Mucosa of descending colon (tissue), 3 donors: ENCODE results near the gene GIN1. TPM values are rescaled to one million over a fixed set of nuclear protein-coding genes. Genes with fewer than 3 reads are reported as not detected.
"Not testable (repeated sequence)": the region's sequence is repeated elsewhere in the genome, so short reads cannot be mapped to it uniquely, and the experiment has no call there.

Experiments
- ATAC-seq: fragments of 200-7000 bp; cut with Tn5 transposase; one replicate; pipeline ENCODE4 v1.9.1; 2020; ENCODE audit warnings: mild to moderate bottlenecking, moderate library complexity
- DNase-seq, 3 donors: peaks; one replicate each; pipeline ENCODE4 v3.0.0-alpha.2; 2020
- H3K36me3 ChIP-seq: fragments of 200-600 bp; one replicate; pipeline ENCODE4 v1.8.0; 2021; ENCODE audit warnings: low read depth, mild to moderate bottlenecking
- H3K4me1 ChIP-seq: fragments of 200-600 bp; one replicate; pipeline ENCODE4 v1.8.0; 2021; ENCODE audit warnings: low read depth, mild to moderate bottlenecking
- H3K4me3 ChIP-seq: fragments of 200-600 bp; one replicate; pipeline ENCODE4 v1.8.0; 2021; ENCODE audit warnings: mild to moderate bottlenecking
- H3K9me3 ChIP-seq: fragments of 200-600 bp; one replicate; pipeline ENCODE4 v1.8.0; 2021; ENCODE audit warnings: mild to moderate bottlenecking
- intact Hi-C, 2 donors: fragments of 100-400 bp; cut with DNase I in 1 of 2; cut with micrococcal nuclease in 1 of 2; formaldehyde crosslinking; loops; one replicate each; pipeline versions ENCODE4 v1.11.0 to v1.11.1; 2022; cut with DNase I, micrococcal nuclease
- total RNA-seq, 3 donors: library from RNA; stranded (reverse); fragmentation: NEBNext Ultra II Directional in 2 of 3; extraction: Animal tissue kit (Norgen Biotek cat#: 25700) in 2 of 3; gene quantifications; one replicate each; pipeline versions ENCODE4 v1.2.1 to v1.2.4, GENCODE V29; 2021 to 2023
- TF ChIP-seq, protein P1 (sequence below): fragments of 200-600 bp; IDR thresholded peaks from one replicate; pipeline ENCODE4 v1.8.0; 2022; ENCODE audit warnings: antibody characterized with exemption, mild to moderate bottlenecking
- donor health status: DM: no; HTN: no; CAD: no; lungs with moderate emphysema.
- donor health status: DM: no; HTN: no; CAD: no.
- donor health status: DM: no; HTN: yes; CAD: no.

The GIN1 gene
- total RNA-seq, 3 donors from 2014 or later = 6.7 to 9.1 (median 6.9) TPM

DNA sequence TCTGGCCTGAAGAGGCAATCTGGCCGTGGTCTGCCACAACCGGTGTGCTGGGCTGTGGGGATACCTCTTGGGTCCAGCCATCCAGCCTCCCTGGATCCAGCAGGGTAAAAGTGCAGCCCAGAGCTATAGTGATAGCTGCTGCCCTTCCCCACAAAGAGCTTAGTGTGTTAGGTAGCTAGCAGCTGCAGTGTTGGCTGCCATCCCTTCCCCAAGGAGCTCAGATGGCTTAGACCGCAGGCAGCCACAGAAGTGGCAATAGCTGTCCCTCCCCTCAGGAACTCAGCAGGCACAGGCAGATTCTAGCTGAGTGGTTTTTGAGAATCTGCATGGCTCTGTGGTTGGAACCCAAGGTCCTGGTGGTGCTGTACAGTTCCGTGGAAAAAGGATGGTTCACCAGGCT is 40.1 kb downstream of the GIN1 start:
- intact Hi-C loops = no loop called here
- no peaks in the 10 kb centered on the region for H3K4me1 ChIP-seq
- H3K9me3 ChIP-seq = peaks cover 91% of the 10 kb centered on the region

GRCh38 chr5:103075442-103075841 is 44.5 kb downstream of the GIN1 start:
- Histone ChIP-seq H3K4me3 (no peak overlapping the region), H3K9me3 (peaks cover 65% of the 10 kb centered on the region), H3K36me3 (no peaks in the 10 kb centered on the region), H3K4me1 (no peaks in the 10 kb centered on the region)
- intact Hi-C loops = no loop called here
- ATAC-seq = no peak
- DNase-seq = no peak
- TF ChIP-seq, protein P1, sequence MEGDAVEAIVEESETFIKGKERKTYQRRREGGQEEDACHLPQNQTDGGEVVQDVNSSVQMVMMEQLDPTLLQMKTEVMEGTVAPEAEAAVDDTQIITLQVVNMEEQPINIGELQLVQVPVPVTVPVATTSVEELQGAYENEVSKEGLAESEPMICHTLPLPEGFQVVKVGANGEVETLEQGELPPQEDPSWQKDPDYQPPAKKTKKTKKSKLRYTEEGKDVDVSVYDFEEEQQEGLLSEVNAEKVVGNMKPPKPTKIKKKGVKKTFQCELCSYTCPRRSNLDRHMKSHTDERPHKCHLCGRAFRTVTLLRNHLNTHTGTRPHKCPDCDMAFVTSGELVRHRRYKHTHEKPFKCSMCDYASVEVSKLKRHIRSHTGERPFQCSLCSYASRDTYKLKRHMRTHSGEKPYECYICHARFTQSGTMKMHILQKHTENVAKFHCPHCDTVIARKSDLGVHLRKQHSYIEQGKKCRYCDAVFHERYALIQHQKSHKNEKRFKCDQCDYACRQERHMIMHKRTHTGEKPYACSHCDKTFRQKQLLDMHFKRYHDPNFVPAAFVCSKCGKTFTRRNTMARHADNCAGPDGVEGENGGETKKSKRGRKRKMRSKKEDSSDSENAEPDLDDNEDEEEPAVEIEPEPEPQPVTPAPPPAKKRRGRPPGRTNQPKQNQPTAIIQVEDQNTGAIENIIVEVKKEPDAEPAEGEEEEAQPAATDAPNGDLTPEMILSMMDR = no peak

More for the DNA sequence above, 40.1 kb downstream of the GIN1 start:
- Histone ChIP-seq H3K36me3 (no peaks in the 10 kb centered on the region), H3K4me3 (no peak overlapping the region)
- DNase-seq (no peak), ATAC-seq (no peak)
- TF ChIP-seq, protein P1 = no peak

- peaks cover 46% of the 10 kb centered on the region for H3K9me3 ChIP-seq
- H3K4me1 ChIP-seq, intact Hi-C loops, DNase-seq, H3K4me3 ChIP-seq, ATAC-seq, H3K36me3 ChIP-seq: not testable (repeated sequence)
Measured at GRCh38 chr5:103073500-103073899, 46.4 kb downstream of the GIN1 start.

DNA sequence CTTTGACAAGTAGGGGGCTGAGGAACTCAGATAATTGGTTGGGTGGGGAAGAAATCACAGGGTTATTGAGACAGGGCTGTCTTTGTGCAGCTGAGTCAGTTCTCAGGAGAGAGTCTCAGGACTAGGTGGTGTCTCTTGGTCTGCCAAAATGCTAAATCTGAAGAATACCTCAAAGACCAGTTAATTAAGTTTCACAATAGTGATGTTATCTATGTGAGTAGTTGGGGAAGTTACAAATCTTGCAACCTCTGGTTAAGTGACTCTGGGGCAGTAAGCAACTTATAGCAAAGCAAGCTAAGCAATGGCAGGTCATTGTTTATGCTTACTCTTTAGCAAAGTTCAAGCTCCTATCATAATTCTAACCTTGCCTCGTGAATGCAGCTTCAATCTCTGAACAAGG is 53.6 kb downstream of the GIN1 start:
- Histone ChIP-seq H3K9me3 (no peaks in the 10 kb centered on the region), H3K4me1 (no peaks in the 10 kb centered on the region), H3K4me3 (no peak overlapping the region), H3K36me3 (no peaks in the 10 kb centered on the region)
- ATAC-seq (no peak), DNase-seq (no peak)
- intact Hi-C loops = no loop called here
- TF ChIP-seq, protein P1 = no peak

DNA sequence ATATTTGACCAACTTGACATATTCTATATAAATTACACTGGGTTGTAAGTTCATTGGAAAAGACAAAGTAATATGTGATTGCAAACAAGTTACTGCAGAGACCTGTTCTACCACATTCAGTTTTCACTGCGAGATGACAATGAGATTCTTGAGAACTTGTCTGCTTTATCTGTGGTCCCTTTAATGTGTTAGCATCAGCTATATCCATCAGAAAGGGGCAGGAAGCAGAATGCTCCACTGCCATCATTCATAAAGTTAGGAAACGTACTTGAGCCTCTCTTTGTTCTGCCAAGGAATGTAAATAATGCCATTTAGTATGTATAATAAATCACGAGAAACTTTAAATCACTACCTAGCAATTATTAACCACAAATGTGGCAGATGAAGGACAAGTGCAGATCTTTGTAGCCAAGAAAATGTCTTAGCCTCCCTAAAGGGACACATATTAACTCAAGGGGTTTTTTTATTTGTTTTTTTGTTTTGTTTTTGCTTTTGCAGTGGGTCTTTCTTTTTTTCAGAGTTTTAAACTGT is 59.4 kb downstream of the GIN1 start:
- intact Hi-C loops = no loop called here
- ATAC-seq = no peak
- no peak for DNase-seq
- H3K4me1 ChIP-seq = no peaks in the 10 kb centered on the region
- no peaks in the 10 kb centered on the region for H3K36me3 ChIP-seq
- TF ChIP-seq, protein P1 = no peak
- no peak overlapping the region for H3K4me3 ChIP-seq
- peaks cover 2% of the 10 kb centered on the region for H3K9me3 ChIP-seq

DNA sequence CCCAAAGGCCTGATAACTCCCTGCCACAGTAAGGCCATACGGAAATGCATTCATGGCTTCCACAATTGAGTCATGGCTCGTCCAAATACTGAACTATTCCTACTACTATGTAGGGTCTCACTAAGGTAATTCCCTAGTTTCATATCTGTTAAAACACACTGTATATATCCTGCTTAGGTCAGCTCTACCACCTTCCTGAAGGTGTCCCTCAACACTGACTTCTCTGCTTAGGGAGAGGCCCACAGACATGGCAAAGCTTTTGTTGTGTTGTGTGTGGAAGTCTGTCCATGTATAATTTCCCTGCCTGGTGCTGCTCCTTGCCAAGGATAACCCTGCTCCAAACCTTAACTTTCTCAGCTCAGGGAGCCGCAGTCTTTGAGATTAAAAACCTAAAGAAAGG is 60.4 kb downstream of the GIN1 start:
- TF ChIP-seq, protein P1 = no peak
- Histone ChIP-seq H3K9me3 (peaks cover 2% of the 10 kb centered on the region), H3K36me3 (no peaks in the 10 kb centered on the region), H3K4me1 (no peaks in the 10 kb centered on the region), H3K4me3 (no peak overlapping the region)
- DNase-seq (no peak), ATAC-seq (no peak)
- intact Hi-C loops = no loop called here
